MM.1S (cell line): ENCODE data around the gene ZNF547.

Experiments used
- DNase-seq: peaks from one replicate; pipeline ENCODE4 v3.0.0-alpha.2; 2015
- H2AFZ ChIP-seq: fragments of 300-600 bp; sonication (generic); 2 replicates; pipeline ENCODE4 v1.6.0; 2016; ENCODE audit warnings: antibody characterized with exemption, low read length
- H3F3A ChIP-seq: fragments of 300-600 bp; sonication (generic); 2 replicates; pipeline ENCODE4 v1.6.1; 2016; ENCODE audit warnings: mild to moderate bottlenecking, antibody characterized with exemption, low read length, moderate library complexity, mixed read lengths; ENCODE audit not compliant: insufficient read depth
- H3K27ac ChIP-seq: fragments of 300-600 bp; sonication (generic); 2 replicates; pipeline ENCODE4 v1.5.1; 2016; ENCODE audit warnings: mild to moderate bottlenecking, low read length
- H3K27me3 ChIP-seq: fragments of 300-600 bp; sonication (generic); replicated peaks from 2 replicates; pipeline ENCODE4 v1.6.0; 2016; ENCODE audit warnings: low read length; ENCODE audit not compliant: insufficient read depth
- H3K36me3 ChIP-seq: fragments of 300-600 bp; sonication (generic); replicated peaks from 2 replicates; pipeline ENCODE4 v1.6.1; 2016; ENCODE audit warnings: mild to moderate bottlenecking, low read length, mixed read lengths; ENCODE audit not compliant: insufficient read depth
- H3K4me1 ChIP-seq: fragments of 300-600 bp; sonication (generic); 2 replicates; pipeline ENCODE4 v1.6.1; 2016; ENCODE audit warnings: low read length, mixed read lengths
- H3K4me2 ChIP-seq: fragments of 300-600 bp; sonication (generic); 2 replicates; pipeline ENCODE4 v1.6.0; 2016; ENCODE audit warnings: low read depth, low read length
- H3K4me3 ChIP-seq: fragments of 300-600 bp; sonication (generic); 2 replicates; pipeline ENCODE4 v1.5.1; 2016; ENCODE audit warnings: low read length, mixed read lengths
- H3K79me2 ChIP-seq: fragments of 300-600 bp; sonication (generic); 2 replicates; pipeline ENCODE4 v1.6.1; 2016; ENCODE audit warnings: mixed run types, low read length, mixed read lengths
- H3K9ac ChIP-seq: fragments of 300-600 bp; sonication (generic); 2 replicates; pipeline ENCODE4 v1.6.1; 2016; ENCODE audit warnings: low read length, mixed read lengths
- H3K9me2 ChIP-seq: fragments of 300-600 bp; sonication (generic); replicated peaks from 2 replicates; pipeline ENCODE4 v1.6.1; 2016; ENCODE audit warnings: mild to moderate bottlenecking, low read length, mixed read lengths; ENCODE audit not compliant: insufficient read depth
- H3K9me3 ChIP-seq: fragments of 300-600 bp; sonication (generic); replicated peaks from 2 replicates; pipeline ENCODE4 v1.6.1; 2016; ENCODE audit warnings: mild to moderate bottlenecking, low read length, mixed read lengths; ENCODE audit not compliant: insufficient read depth
- H4K20me1 ChIP-seq: fragments of 300-600 bp; sonication (generic); 2 replicates; pipeline ENCODE4 v1.6.1; 2016; ENCODE audit warnings: mild to moderate bottlenecking, low read length, moderate library complexity, mixed read lengths; ENCODE audit not compliant: insufficient read depth
- EZH2 ChIP-seq: fragments of 300-600 bp; sonication (generic); optimal IDR thresholded peaks from 2 replicates; pipeline ENCODE3; 2017; ENCODE audit warnings: low read depth, mild to moderate bottlenecking, antibody characterized with exemption, low read length, mixed read lengths
- EZH2phosphoT487 ChIP-seq: fragments of 300-600 bp; sonication (generic); IDR thresholded peaks from 2 replicates; pipeline ENCODE4 v1.6.1; 2018; ENCODE audit warnings: antibody characterized with exemption, low read length

The ZNF547 gene

DNA sequence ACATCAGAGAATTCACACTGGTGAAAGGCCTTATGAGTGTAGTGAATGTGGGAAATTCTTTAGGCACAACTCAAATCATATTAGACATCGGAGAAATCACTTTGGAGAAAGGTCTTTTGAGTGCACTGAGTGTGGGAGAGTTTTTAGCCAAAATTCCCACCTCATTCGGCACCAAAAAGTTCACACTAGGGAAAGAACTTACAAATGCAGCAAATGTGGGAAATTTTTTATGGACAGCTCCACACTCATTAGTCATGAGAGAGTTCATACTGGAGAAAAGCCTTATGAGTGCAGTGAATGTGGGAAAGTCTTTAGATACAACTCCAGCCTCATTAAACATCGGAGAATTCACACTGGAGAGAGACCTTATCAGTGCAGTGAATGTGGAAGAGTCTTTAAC, 57.7 kb downstream of the ZNF547 start:
- H4K20me1 ChIP-seq: no peaks in the 10 kb centered on the region
- peaks cover 6% of the 10 kb centered on the region for H3K79me2 ChIP-seq
- no peak overlapping the region for H2AFZ ChIP-seq
- no peak overlapping the region for H3K27ac ChIP-seq
- no peaks in the 10 kb centered on the region for H3K27me3 ChIP-seq
- no peak for DNase-seq
- H3K36me3 ChIP-seq: peaks cover 22% of the 10 kb centered on the region
- no peak overlapping the region for H3K4me2 ChIP-seq
- no peaks in the 10 kb centered on the region for H3F3A ChIP-seq
- H3K9me2 ChIP-seq: no peaks in the 10 kb centered on the region
- TF ChIP-seq EZH2: no peak
- TF ChIP-seq EZH2phosphoT487: no peak
- no peak overlapping the region for H3K9ac ChIP-seq
- H3K4me3 ChIP-seq: no peak overlapping the region
- H3K9me3 ChIP-seq: no peaks in the 10 kb centered on the region
- H3K4me1 ChIP-seq: no peaks in the 10 kb centered on the region
